ENCODE data around the gene TMC6.

The TMC6 gene

GRCh38 chr17:78166416-78166815 lies 37.9 kb upstream of the TMC6 start:
- H3K4me1 Mint-ChIP-seq: peaks cover 16% of the 10 kb centered on the region
- H3K4me3 Mint-ChIP-seq: no peak overlapping the region
- no peaks in the 10 kb centered on the region for H3K27me3 Mint-ChIP-seq
- no peaks in the 10 kb centered on the region for H3K9me3 Mint-ChIP-seq
- peaks cover 2% of the 10 kb centered on the region for H3K36me3 Mint-ChIP-seq
- no peak overlapping the region for H3K27ac Mint-ChIP-seq

GRCh38 chr17:78164748-78165607 lies 36.4 kb upstream of the TMC6 start:
- peaks cover 4% of the 10 kb centered on the region for H3K4me1 Mint-ChIP-seq
- no peaks in the 10 kb centered on the region for H3K36me3 Mint-ChIP-seq
- no peaks in the 10 kb centered on the region for H3K27me3 Mint-ChIP-seq
- no peaks in the 10 kb centered on the region for H3K9me3 Mint-ChIP-seq
- no peak overlapping the region for H3K27ac Mint-ChIP-seq
- H3K4me3 Mint-ChIP-seq: no peak overlapping the region

DNA sequence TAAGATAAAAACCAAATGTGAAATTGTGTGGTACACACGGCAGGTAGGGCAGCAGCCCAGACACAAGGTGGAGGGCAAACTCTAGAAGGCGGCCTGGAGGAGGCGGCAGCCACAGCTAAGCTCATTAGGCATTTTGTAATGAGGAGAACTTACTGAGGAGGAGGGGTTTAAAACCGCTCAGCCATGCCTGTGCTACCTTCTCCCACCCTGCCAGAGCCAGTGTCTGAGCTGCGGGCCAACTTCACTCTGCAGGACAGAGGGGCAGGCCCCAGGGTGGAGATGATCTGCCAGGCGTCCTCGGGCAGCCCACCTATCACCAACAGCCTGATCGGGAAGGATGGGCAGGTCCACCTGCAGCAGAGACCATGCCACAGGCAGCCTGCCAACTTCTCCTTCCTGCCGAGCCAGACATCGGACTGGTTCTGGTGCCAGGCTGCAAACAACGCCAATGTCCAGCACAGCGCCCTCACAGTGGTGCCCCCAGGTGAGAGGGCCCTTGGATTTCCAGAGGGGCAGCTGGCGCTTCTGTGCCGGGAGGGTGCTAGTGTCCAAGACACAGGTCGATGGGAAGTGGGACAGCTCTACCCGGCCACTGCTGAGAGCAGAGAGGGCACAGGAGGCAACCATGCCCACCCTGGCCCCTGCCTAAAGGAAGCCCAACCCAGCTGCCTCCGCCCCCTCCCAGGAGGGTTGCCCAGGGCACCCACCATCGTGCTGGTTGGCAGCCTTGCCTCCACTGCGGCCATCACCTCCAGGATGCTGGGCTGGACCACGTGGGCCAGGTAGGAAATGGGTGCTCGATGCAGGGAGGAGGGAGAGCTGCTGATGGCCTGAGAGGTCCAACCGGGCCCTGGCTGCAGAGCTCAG lies 35.6 kb upstream of the TMC6 start:
- Mint-ChIP-seq H3K4me3 (no peak overlapping the region), H3K36me3 (no peaks in the 10 kb centered on the region), H3K4me1 (peaks cover 6% of the 10 kb centered on the region), H3K9me3 (no peaks in the 10 kb centered on the region), H3K27ac (no peak overlapping the region), H3K27me3 (no peaks in the 10 kb centered on the region)

GRCh38 chr17:78159575-78160158 lies 31.1 kb upstream of the TMC6 start:
- Mint-ChIP-seq H3K4me1 (peaks cover 6% of the 10 kb centered on the region), H3K36me3 (no peaks in the 10 kb centered on the region), H3K9me3 (no peaks in the 10 kb centered on the region), H3K27ac (peak overlapping the region; percentile 51), H3K27me3 (no peaks in the 10 kb centered on the region), H3K4me3 (no peak overlapping the region)

GRCh38 chr17:78154903-78155811 lies 26.6 kb upstream of the TMC6 start:
- Mint-ChIP-seq H3K4me1 (peaks cover 6% of the 10 kb centered on the region), H3K27ac (no peak overlapping the region), H3K27me3 (no peaks in the 10 kb centered on the region), H3K9me3 (no peaks in the 10 kb centered on the region), H3K36me3 (no peaks in the 10 kb centered on the region), H3K4me3 (no peak overlapping the region)

DNA sequence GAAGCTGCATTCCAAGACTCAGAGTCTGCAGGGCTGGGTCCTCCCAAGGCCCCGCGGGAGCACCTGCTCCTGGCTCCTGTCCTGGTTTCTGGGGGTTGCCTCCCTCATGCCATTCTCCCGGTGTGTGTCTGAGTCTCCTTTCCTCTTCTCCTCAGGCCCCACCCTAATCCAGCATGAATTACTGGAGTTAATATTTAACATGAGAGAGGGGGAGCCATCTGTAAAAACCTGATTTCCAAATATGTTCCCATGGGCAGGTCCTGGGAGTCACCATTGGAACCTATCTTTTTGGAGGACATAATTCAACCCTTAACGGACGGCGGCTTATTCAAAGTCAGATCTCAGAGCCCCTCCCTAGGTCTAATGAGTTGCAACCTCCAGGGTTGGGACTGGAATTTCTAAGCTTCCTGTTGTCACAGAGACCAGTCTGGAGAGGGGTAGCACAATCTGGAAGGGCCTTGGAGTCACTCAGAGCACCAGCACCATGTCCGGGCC lies 23.0 kb upstream of the TMC6 start:
- Mint-ChIP-seq H3K4me1 (peaks cover 12% of the 10 kb centered on the region), H3K27ac (no peak overlapping the region), H3K9me3 (no peaks in the 10 kb centered on the region), H3K36me3 (no peaks in the 10 kb centered on the region), H3K4me3 (no peak overlapping the region), H3K27me3 (no peaks in the 10 kb centered on the region)

DNA sequence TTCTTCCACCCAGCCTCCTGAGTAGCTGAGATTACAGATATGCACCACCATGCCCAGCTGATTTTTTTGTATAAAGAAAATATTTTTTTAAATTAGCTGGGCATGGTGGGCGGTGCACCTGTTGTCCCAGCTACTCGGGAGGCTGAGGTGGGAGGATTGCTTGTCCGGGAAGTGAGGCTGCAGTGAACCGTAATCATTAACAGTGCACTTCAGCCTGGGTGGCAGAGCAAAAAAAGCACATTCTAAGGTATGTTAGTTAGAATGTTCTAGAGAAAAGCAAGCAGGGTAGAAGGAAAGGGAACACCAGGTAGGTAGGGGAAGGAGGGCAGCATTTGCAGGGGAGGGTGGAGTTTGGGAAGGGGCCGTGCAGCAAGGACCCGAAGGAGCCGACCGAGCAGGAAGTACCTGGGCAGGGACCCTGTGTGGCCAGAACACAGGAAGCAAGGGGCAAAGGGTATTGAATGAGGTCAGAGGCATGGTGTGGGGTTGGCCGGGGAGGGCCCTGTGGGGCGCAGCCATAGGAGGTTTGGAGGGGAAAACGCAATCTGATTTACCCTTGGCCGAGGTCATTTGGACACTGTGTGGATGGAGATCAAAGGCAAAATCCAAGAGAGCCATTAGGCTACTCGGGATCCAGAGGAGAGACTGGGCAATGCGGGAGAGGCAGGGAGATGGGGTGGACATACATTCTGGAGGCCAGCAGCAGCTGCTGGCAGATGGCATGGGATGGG lies 19.9 kb upstream of the TMC6 start:
- no peaks in the 10 kb centered on the region for H3K9me3 Mint-ChIP-seq
- H3K4me3 Mint-ChIP-seq: no peak overlapping the region
- H3K27me3 Mint-ChIP-seq: no peaks in the 10 kb centered on the region
- no peaks in the 10 kb centered on the region for H3K36me3 Mint-ChIP-seq
- peaks cover 21% of the 10 kb centered on the region for H3K4me1 Mint-ChIP-seq
- peak overlapping the region; percentile 87 for H3K27ac Mint-ChIP-seq

DNA sequence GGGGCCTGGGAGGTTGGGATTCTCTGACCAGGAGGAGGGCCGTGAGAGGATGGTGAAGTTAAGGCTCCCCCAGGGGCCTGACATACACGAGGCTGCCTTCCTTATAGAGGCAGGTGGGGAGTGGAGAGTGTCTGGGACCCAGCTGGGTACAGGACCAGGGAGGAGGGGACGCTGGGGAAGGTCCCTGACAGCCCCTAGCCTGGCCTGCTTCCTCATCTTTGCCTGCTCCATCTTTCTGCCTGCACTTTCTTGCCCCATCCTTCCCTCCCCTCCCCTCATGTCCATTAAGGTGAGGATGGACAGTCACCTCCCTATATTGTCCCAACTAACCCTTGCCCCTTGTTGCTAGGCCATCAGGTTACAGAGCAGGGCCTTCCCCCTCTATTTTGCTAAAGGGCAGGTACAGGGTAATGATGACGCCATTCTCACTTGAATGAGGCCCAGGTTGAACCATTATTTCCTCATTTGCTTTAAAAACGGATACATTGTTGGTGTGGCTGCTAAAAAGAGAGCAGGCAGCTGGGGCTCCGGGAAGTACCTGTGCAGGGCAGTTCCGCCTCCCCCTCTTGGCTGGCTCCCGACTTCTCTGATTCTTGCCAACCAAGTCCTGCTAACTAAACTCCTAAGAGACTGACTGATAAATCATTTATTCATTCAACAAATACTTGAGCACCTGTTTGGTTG lies 18.9 kb upstream of the TMC6 start:
- peaks cover 28% of the 10 kb centered on the region for H3K4me1 Mint-ChIP-seq
- no peaks in the 10 kb centered on the region for H3K36me3 Mint-ChIP-seq
- H3K9me3 Mint-ChIP-seq: no peaks in the 10 kb centered on the region
- no peak overlapping the region for H3K27ac Mint-ChIP-seq
- H3K27me3 Mint-ChIP-seq: no peaks in the 10 kb centered on the region
- H3K4me3 Mint-ChIP-seq: no peak overlapping the region

DNA sequence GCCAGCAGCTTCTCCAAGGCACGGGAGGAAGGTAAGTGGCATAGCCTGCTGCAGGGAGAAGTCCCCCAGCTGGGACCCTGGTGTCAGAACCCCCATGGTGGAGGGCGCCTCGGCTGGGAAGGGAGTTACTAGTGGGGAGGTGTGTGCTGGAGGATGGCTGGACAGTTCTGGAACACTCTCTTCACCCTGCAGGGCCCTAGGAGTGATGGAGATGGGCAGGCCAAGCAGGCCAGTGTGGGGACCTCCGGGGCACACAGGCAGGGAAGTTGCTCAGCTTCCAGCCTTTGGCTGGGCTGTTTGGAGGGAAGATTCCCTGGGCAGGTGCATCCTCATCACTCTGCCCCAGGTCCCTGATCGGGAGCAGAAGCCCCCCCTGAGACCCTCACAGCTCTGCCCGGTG lies 18.3 kb upstream of the TMC6 start:
- Mint-ChIP-seq H3K4me3 (no peak overlapping the region), H3K9me3 (no peaks in the 10 kb centered on the region), H3K27ac (no peak overlapping the region), H3K36me3 (no peaks in the 10 kb centered on the region), H3K4me1 (peaks cover 34% of the 10 kb centered on the region), H3K27me3 (no peaks in the 10 kb centered on the region)

DNA sequence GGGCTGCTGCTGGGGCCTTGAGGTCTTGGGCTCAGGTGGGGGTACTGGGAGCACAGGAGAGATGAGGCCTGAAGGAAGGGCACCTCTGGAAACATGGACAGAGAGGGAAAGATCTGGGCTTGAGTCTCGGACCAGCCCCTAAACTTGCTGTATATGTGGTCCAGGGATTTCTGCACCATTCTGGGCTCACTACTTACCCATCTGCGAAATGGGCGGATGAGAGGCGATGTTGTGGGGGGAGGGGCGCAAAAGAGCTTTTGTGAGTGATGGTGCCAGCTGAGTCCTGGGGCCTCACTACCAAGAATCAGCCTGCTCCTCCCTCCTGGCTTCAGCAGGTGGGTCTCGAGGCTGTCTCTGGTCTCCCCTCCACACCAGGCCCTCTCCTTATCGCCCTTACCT lies 17.9 kb upstream of the TMC6 start:
- no peak overlapping the region for H3K27ac Mint-ChIP-seq
- H3K27me3 Mint-ChIP-seq: no peaks in the 10 kb centered on the region
- peaks cover 36% of the 10 kb centered on the region for H3K4me1 Mint-ChIP-seq
- H3K9me3 Mint-ChIP-seq: no peaks in the 10 kb centered on the region
- H3K36me3 Mint-ChIP-seq: no peaks in the 10 kb centered on the region
- H3K4me3 Mint-ChIP-seq: no peak overlapping the region

DNA sequence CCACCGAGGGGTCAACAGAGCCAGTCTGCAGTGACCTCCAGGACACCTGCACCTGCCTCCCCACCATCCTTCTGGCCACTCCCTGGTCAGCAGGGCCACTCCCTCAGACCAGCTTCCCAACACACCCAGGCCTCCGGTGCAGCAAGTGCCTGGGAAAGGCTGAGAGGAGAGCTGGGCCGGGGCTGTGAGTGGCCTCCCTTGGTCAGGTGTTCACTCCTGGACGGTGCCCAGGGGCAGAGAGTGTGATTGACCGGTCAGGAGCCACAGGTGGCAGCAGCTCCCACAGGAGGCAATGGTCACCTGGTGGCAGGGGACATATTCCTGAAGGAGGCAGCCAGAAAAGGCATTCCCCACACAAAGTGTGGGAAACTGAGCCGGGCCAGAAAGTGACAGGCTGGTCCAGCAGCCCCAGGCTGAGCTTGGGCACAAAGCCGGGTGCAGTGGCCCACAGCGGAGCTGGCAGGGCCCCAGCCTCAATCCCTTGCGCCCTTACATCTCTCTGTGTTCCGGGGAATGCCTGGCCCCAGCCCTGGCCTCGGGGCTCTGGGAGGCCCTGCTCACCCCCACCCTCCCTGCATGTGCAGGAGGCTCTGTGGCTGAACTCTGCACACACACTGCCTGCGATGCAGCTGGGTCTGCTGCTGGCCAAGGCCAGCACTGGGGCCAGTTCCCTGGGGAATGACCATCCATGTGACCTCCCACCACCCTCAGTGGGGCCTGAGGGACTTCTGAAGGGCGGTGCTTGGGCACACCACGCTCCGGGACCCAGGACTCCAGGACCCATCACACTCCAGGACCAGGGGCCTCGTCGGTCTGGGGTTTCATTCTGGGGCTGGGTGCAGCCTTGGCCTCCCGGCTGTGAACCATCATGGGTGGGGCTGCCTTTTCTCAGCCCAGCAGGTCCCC lies 16.4 kb upstream of the TMC6 start:
- Mint-ChIP-seq H3K36me3 (no peaks in the 10 kb centered on the region), H3K4me1 (peaks cover 45% of the 10 kb centered on the region), H3K4me3 (no peak overlapping the region), H3K9me3 (no peaks in the 10 kb centered on the region), H3K27ac (no peak overlapping the region), H3K27me3 (no peaks in the 10 kb centered on the region)

DNA sequence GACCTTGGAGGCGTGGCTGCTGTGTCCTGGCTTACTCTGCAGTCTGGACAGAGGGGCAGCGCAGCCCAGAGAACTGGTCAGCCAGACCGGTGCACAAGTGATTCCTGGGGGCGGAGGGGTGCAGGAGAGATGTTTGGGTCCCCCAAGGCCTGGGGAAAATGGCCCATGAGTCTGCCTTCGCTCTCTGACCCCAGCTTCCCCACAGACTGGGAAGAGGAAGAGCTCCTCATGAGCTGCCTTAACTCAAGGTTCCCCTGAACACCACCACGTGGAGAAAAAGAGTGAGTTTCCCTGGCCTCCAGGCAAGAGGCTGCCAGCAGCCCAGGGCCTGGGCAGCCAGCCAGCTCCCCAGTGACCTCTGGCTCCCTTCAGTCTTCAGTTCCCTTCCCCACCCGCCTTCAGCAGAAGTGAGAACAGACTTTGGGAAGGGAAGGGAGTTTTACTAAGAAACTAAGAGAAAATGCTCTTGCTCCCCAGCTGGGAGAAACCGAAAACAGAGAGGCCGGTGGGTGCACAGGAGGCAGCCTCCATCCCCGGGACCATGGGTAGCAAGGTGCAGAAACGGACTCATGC lies 15.7 kb upstream of the TMC6 start:
- H3K36me3 Mint-ChIP-seq: no peaks in the 10 kb centered on the region
- peak overlapping the region; percentile 17 for H3K27ac Mint-ChIP-seq
- H3K4me3 Mint-ChIP-seq: no peak overlapping the region
- no peaks in the 10 kb centered on the region for H3K27me3 Mint-ChIP-seq
- no peaks in the 10 kb centered on the region for H3K9me3 Mint-ChIP-seq
- H3K4me1 Mint-ChIP-seq: peaks cover 50% of the 10 kb centered on the region
